HCT116 (cell line): ENCODE measurements around the gene C20orf204.

Source experiments
- ATF3 ChIP-seq: IDR thresholded peaks from 2 replicates; pipeline ENCODE4 v1.6.1; 2012
- CEBPB ChIP-seq: IDR thresholded peaks from 2 replicates; pipeline ENCODE4 v1.6.1; 2012; ENCODE audit warnings: low read depth
- CTCF ChIP-seq, 3 experiments: fragments of 200-600 bp in 1 of 3; sonication (generic) in 1 of 3; IDR thresholded peaks in 2 of 3; conservative IDR thresholded peaks in 1 of 3; 2 replicates each; pipeline ENCODE4 v1.5.1; 2012 to 2017; ENCODE audit warnings: low read depth in 2 of 3, low read length in 2 of 3, antibody characterized with exemption in 1 of 3, borderline replicate concordance in 1 of 3, control low read depth in 1 of 3, mild to moderate bottlenecking in 1 of 3, mixed read lengths in 1 of 3, mixed run types in 1 of 3, moderate library complexity in 1 of 3; ENCODE audit not compliant: insufficient read depth in 1 of 3
- ELF1 ChIP-seq: IDR thresholded peaks from 2 replicates; pipeline ENCODE4 v1.6.1; 2012; ENCODE audit warnings: low read depth, borderline replicate concordance
- EZH2phosphoT487 ChIP-seq: fragments of 200-600 bp; IDR thresholded peaks from 2 replicates; pipeline ENCODE4 v1.6.1; 2018; ENCODE audit warnings: antibody characterized with exemption, borderline replicate concordance
- POLR2AphosphoS5 ChIP-seq: IDR thresholded peaks from 2 replicates; pipeline ENCODE4 v1.6.1; 2011; ENCODE audit warnings: mild to moderate bottlenecking, low read depth, low read length, moderate library complexity
- REST ChIP-seq: IDR thresholded peaks from 2 replicates; pipeline ENCODE4 v1.6.1; 2012; ENCODE audit warnings: low read depth
- ZBTB33 ChIP-seq: IDR thresholded peaks from 2 replicates; pipeline ENCODE4 v1.6.1; 2011; ENCODE audit warnings: mild to moderate bottlenecking, low read length, moderate library complexity; ENCODE audit not compliant: insufficient replicate concordance; ENCODE audit errors: extremely low read depth
- ZNF274 ChIP-seq: fragments of 200-500 bp; sonication (Bioruptor generic); IDR thresholded peaks from 2 replicates; pipeline ENCODE4 v1.6.1; 2014; ENCODE audit warnings: mild to moderate bottlenecking, low read depth, low read length, inconsistent platforms

- TF ChIP-seq ZNF274 (no peak), CTCF (IDR thresholded peaks at IDR 0.05 in 2 of 3, conservative IDR thresholded peaks at IDR 0.05 in 1 of 3; ENCODE audit: borderline replicate concordance in 1 of 3, insufficient read depth in 1 of 3, low read depth in 2 of 3, low read length in 2 of 3) (no peak), POLR2AphosphoS5 (no peak), REST (no peak), CEBPB (no peak), ZBTB33 (no peak), ATF3 (no peak), EZH2phosphoT487 (no peak), ELF1 (no peak)
These were observed 9.5 kb downstream of the C20orf204 start for GRCh38 chr20:64045346-64046011.
